AG08396 (cell line): ENCODE data around the gene ZBTB7B.

Source experiments
- DNase-seq: peaks from one replicate; pipeline ENCODE4 v3.0.0; 2012; ENCODE audit warnings: low spot score, mixed read lengths

ZBTB7B gene

DNA sequence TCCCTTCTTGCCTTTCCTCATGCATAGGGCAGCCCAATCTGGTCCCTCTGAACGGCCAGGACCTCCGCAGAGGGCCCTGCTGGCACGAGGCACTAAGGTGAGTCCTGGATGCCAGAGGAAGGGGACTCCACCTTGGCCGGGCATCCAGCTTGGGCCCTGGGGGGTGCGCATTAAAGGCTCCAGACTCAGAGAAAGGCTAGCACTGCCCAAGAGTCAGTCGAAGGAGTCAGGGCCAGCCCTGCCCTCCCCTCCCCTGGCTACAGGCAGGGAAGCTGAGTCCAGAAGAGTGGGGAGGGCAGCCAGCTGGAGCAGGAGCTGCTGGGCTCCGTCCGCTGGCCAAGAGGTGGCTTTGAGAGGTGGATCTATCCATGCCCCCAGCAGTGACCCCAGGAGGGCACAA lies 58.1 kb downstream of the ZBTB7B start:
- DNase-seq, result no peak

GRCh38 chr1:155061381-155062150 lies 59.0 kb downstream of the ZBTB7B start:
- peak; percentile 92 for DNase-seq

DNA sequence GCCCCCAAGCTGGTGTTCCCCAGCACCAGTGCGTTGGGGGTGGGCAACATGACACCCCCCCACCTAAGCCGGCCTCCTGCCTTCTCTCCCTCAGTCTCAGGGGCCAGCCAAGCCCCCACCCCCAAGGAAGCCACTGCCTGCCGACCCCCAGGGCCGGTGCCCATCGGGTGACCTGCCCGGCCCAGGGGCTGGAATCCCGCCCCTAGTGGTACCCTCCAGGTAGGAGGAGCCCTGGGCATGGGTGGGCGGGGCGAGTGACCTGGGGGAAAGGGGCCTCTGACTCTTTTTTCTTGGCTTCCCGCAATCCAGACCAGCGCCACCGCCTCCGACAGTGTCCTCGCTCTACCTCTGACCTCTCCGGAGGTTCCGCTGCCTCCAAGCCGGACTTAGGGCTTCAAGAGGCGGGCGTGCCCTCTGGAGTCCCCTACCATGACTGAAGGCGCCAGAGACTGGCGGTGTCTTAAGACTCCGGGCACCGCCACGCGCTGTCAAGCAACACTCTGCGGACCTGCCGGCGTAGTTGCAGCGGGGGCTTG lies 59.6 kb downstream of the ZBTB7B start:
- no peak for DNase-seq

DNA sequence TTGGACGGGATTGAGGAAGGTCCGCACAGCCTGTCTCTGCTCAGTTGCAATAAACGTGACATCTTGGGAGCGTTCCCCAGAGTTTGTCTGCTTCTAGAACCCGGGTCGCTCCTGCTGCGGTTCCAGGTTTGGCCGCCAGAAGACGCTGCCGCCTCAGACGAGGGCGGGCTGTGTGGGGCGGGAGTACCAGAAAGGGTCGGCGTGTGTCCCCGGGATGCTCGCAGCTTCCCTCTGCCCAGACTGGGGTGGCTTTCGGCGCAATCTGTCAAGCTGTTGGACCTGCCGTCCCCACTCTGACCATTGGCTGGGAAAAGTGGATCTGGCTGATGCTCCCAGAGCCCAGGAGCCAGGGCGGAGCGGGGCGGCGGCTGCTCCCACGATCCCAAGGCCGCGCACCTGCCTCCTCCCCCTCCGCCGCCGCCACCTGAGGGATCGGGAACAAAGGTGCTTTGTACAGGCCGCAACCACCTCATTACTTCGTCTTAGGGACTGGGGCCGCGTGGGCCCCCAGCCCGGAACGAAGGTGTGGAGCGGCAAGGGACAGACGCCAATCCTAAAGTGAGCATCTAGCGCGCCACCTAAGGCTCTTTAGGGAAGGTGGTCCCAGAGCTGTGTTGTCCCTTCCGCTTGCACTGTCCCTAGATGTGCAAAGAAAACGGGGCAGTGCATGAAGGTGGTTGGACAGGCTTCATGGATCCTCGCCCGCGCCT lies 60.3 kb downstream of the ZBTB7B start:
- DNase-seq, result peak; percentile 85

GRCh38 chr1:155063550-155064110 lies 61.0 kb downstream of the ZBTB7B start, which contains the start of gene EFNA4:
EFNA4 (plus strand) TSS chr1:155063740; CDS start chr1:155063824, 84 bp downstream.
- DNase-seq, result peak; percentile 93

GRCh38 chr1:155064111-155064831 lies 61.7 kb downstream of the ZBTB7B start:
- DNase-seq, result peak; percentile 62

GRCh38 chr1:155064832-155065429 lies 62.3 kb downstream of the ZBTB7B start:
- DNase-seq, result no peak

- no peak for DNase-seq
Measured at GRCh38 chr1:155066777-155067176, 64.2 kb downstream of the ZBTB7B start.
